ENCODE measurements around the gene CAPZA1. TPM values are rescaled to one million over a fixed set of nuclear protein-coding genes. Genes with fewer than 3 reads are reported as not detected.

CAPZA1 gene
- total RNA-seq, 1 donor from 2014 or later, result 129 TPM

- peak overlapping the region; percentile 99 for H3K27ac Mint-ChIP-seq (ENCODE audit: unreplicated experiment)
- H3K9me3 Mint-ChIP-seq (ENCODE audit: unreplicated experiment), result no peaks in the 10 kb centered on the region
- no peaks in the 10 kb centered on the region for H3K27me3 Mint-ChIP-seq (ENCODE audit: unreplicated experiment)
- peaks cover 38% of the 10 kb centered on the region for H3K4me1 Mint-ChIP-seq (ENCODE audit: unreplicated experiment)
- DNase-seq (ENCODE audit: extremely low spot score, unreplicated experiment), result no peak
- peak overlapping the region; percentile 96 for H3K4me3 Mint-ChIP-seq (ENCODE audit: unreplicated experiment)
- peak; percentile 25 for TF ChIP-seq CTCF (IDR thresholded peaks at IDR 0.05)
- peaks cover 26% of the 10 kb centered on the region for H3K36me3 Mint-ChIP-seq (ENCODE audit: unreplicated experiment)
These were observed 55.5 kb downstream of the CAPZA1 start for GRCh38 chr1:112674986-112675727.

DNA sequence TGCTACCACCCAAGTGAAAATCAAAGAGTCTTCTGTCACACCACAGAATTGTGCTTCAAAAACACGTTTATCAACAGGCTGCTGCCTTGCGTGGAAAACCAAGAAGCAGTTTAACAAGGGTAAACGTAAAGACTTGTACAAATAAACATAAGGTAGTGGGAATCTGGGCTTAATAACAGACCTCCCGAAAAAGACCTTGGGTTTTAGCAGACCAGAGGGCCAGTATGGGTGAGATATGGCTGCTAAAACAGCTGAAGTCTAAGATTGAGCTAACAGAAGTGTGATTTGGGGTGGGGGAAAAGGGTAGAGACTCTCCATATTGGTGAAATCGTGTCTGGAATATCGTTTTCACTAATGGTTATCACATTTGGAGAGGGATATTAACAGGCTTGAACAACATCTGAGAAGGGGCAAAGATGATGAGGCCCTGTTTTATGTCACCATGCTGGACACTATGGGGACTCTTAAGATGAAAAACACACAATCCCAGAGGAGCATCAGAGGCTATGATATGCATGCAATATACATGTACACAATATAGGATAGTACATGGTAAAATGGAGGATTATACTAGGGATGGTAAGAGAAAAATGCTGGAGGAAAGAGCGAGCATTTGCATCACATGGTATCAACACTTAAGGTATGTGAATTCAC lies 56.2 kb downstream of the CAPZA1 start:
- Mint-ChIP-seq H3K27ac (ENCODE audit: unreplicated experiment) (peak overlapping the region; percentile 91), H3K9me3 (ENCODE audit: unreplicated experiment) (no peaks in the 10 kb centered on the region), H3K27me3 (ENCODE audit: unreplicated experiment) (no peaks in the 10 kb centered on the region), H3K4me1 (ENCODE audit: unreplicated experiment) (peaks cover 38% of the 10 kb centered on the region), H3K4me3 (ENCODE audit: unreplicated experiment) (peak overlapping the region; percentile 83), H3K36me3 (ENCODE audit: unreplicated experiment) (peaks cover 19% of the 10 kb centered on the region)
- TF ChIP-seq CTCF (IDR thresholded peaks at IDR 0.05), result no peak
- DNase-seq (ENCODE audit: extremely low spot score, unreplicated experiment), result no peak

DNA sequence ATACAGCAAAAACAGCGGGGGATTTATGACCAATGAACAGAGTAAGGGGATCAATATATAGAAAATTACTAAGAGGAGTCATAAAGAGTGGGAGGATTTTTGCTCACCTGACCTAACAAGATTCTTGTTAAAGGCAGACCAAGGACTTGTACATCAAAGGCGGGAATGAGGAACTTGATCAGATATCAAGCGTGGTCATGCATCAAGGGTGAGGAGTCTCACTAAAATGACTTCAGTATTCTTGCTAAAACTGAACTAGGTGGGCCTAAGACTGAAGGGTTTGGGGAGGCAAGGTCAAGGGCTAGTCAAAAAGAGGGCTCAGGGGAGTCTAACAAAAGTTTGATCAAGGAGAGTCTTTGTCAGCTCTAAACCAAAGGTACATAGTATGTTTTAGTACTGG lies 56.9 kb downstream of the CAPZA1 start:
- peaks cover 38% of the 10 kb centered on the region for H3K4me1 Mint-ChIP-seq (ENCODE audit: unreplicated experiment)
- H3K9me3 Mint-ChIP-seq (ENCODE audit: unreplicated experiment), result no peaks in the 10 kb centered on the region
- no peak for DNase-seq (ENCODE audit: extremely low spot score, unreplicated experiment)
- TF ChIP-seq CTCF (IDR thresholded peaks at IDR 0.05), result no peak
- H3K27me3 Mint-ChIP-seq (ENCODE audit: unreplicated experiment), result no peaks in the 10 kb centered on the region
- peaks cover 13% of the 10 kb centered on the region for H3K36me3 Mint-ChIP-seq (ENCODE audit: unreplicated experiment)
- H3K4me3 Mint-ChIP-seq (ENCODE audit: unreplicated experiment), result peak overlapping the region; percentile 46
- H3K27ac Mint-ChIP-seq (ENCODE audit: unreplicated experiment), result no peak overlapping the region

GRCh38 chr1:112677501-112677900 lies 57.9 kb downstream of the CAPZA1 start:
- no peak for TF ChIP-seq CTCF (IDR thresholded peaks at IDR 0.05)
- Mint-ChIP-seq H3K9me3 (ENCODE audit: unreplicated experiment) (no peaks in the 10 kb centered on the region), H3K27ac (ENCODE audit: unreplicated experiment) (no peak overlapping the region), H3K4me3 (ENCODE audit: unreplicated experiment) (no peak overlapping the region), H3K27me3 (ENCODE audit: unreplicated experiment) (no peaks in the 10 kb centered on the region), H3K36me3 (ENCODE audit: unreplicated experiment) (peaks cover 8% of the 10 kb centered on the region), H3K4me1 (ENCODE audit: unreplicated experiment) (peaks cover 38% of the 10 kb centered on the region)
- no peak for DNase-seq (ENCODE audit: extremely low spot score, unreplicated experiment)

DNA sequence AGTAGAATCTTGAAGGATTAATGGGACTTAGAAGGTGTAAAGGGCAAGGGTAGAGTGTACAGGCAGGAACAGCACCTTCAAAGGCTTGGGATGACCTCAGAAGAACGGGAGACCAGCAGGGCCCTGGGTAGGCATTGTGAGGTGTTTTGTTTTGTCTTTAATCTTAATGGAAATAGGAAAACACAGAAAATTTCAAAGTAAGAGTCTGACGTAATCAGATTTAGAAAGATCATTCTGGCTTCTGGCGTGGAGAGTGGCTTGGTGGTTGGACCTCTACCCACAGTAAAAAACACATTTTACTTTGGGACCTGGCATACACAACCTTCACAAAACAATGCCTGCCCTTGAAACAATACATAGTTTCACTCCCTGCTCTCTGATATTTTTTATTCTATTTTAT lies 59.0 kb downstream of the CAPZA1 start:
- Mint-ChIP-seq H3K9me3 (ENCODE audit: unreplicated experiment) (no peaks in the 10 kb centered on the region), H3K4me3 (ENCODE audit: unreplicated experiment) (no peak overlapping the region), H3K36me3 (ENCODE audit: unreplicated experiment) (peaks cover 8% of the 10 kb centered on the region), H3K27me3 (ENCODE audit: unreplicated experiment) (no peaks in the 10 kb centered on the region), H3K27ac (ENCODE audit: unreplicated experiment) (no peak overlapping the region), H3K4me1 (ENCODE audit: unreplicated experiment) (peaks cover 31% of the 10 kb centered on the region)
- no peak for TF ChIP-seq CTCF (IDR thresholded peaks at IDR 0.05)
- DNase-seq (ENCODE audit: extremely low spot score, unreplicated experiment), result no peak
